Stomach (tissue), 4 donors: Measurements from ENCODE around the gene HTR7.
"Not testable (repeated sequence)": the region's sequence is repeated elsewhere in the genome, so short reads cannot be mapped to it uniquely, and the experiment has no call there.

Experiments used
- POLR2A ChIP-seq, 4 donors: fragments of 450-650 bp; IDR thresholded peaks; one replicate each; pipeline ENCODE4 v1.6.1; 2016; ENCODE audit warnings: antibody characterized with exemption in 4 of 4, control low read depth in 2 of 4, mild to moderate bottlenecking in 1 of 4, moderate library complexity in 1 of 4
- TF ChIP-seq, protein P1 (sequence below), 7 experiments: fragments of 450-650 bp in 4 of 7; fragments of 200-600 bp in 3 of 7; sonication (generic) in 3 of 7; IDR thresholded peaks; one replicate each; pipeline ENCODE4 v1.5.1; 2016 to 2019; ENCODE audit warnings: antibody characterized with exemption in 7 of 7, control low read depth in 2 of 7, mild to moderate bottlenecking in 1 of 7

DNA sequence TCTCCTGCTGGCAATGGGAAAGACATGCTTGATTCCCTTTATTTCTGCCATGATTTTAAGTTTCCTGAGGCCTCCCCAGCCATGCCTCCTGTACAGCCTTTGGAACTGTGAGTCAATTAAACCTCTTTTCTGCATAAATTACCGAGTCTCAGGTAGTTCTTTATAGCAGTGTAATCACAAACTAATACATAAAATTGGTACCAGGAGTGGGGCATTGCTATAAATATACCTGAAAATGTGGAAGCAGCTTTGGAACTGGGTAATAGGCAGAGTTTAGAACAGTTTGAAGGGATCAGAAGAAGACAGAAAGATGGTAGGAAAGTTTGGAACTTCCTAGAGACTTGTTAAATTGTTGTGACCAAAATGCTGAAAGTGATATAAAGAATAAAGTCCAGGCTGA is 36.0 kb downstream of the HTR7 start:
- TF ChIP-seq, protein P1, sequence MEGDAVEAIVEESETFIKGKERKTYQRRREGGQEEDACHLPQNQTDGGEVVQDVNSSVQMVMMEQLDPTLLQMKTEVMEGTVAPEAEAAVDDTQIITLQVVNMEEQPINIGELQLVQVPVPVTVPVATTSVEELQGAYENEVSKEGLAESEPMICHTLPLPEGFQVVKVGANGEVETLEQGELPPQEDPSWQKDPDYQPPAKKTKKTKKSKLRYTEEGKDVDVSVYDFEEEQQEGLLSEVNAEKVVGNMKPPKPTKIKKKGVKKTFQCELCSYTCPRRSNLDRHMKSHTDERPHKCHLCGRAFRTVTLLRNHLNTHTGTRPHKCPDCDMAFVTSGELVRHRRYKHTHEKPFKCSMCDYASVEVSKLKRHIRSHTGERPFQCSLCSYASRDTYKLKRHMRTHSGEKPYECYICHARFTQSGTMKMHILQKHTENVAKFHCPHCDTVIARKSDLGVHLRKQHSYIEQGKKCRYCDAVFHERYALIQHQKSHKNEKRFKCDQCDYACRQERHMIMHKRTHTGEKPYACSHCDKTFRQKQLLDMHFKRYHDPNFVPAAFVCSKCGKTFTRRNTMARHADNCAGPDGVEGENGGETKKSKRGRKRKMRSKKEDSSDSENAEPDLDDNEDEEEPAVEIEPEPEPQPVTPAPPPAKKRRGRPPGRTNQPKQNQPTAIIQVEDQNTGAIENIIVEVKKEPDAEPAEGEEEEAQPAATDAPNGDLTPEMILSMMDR (IDR thresholded peaks at IDR 0.05), result not testable (repeated sequence)
- TF ChIP-seq POLR2A (IDR thresholded peaks at IDR 0.05), result not testable (repeated sequence)
